ENCODE results near the gene CMC2. TPM values are rescaled to one million over a fixed set of nuclear protein-coding genes. Genes with fewer than 3 reads are reported as not detected.

CMC2 gene
- total and polyA plus RNA-seq, 2 of the 13 experiments (the other 11 are each of a cell fraction or from before 2014, with no cell fraction given) = 116 to 129 TPM

DNA sequence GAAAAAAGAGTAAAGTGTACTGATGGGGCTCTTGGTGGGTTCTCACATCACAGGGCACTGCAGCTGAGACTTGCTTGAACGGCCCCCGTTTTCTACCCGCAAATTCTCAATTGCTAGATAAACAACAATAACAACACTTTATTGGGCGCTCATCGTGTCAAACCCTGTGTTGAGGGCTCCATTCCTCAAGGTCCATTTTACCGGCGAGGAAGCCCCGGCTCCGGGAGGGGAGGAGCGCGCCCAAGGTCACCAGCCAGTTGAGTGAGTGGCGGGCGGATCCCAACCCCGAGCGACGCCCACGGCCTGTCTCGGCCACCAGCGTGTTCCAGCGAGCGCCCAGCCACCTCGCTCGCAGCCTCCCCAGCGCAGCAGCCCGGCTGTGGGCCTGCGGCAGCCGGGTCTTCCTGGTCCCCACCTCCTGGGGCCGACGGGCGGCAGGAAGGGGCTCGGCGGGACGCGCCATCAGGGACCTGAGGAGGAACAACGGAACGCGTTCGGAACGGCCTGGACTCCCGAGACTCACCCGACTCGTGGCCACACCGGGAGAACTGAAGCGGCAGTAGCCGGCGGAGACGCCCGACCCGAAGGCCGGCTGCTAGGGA lies 373 bp downstream of the CMC2 start (continued):
- TF ChIP-seq SUZ12 (IDR thresholded peaks at IDR 0.05; ENCODE audit: low read depth, low read length) (no peak), ZNF589 (CRISPR knock-in tag; conservative IDR thresholded peaks at IDR 0.05) (no peak), TARDBP (CRISPR knock-in tag; IDR thresholded peaks at IDR 0.05) (no peak), ZMYM4 (CRISPR knock-in tag; IDR thresholded peaks at IDR 0.05) (no peak), IKZF1 (IDR thresholded peaks at IDR 0.05) (no peak), JARID2 (CRISPR knock-in tag; IDR thresholded peaks at IDR 0.05; ENCODE audit: insufficient replicate concordance) (peak; percentile 1), ZNF234 (CRISPR knock-in tag; conservative IDR thresholded peaks at IDR 0.05) (no peak), BCL6 (CRISPR knock-in tag; IDR thresholded peaks at IDR 0.05) (no peak; the same call in 1 of the 2 replicates), ZBTB8A (CRISPR knock-in tag; IDR thresholded peaks at IDR 0.05; ENCODE audit: borderline replicate concordance, low read depth) (no peak), RARG (CRISPR knock-in tag; IDR thresholded peaks at IDR 0.05; ENCODE audit: low read depth) (no peak), CCDC6 (CRISPR knock-in tag; IDR thresholded peaks at IDR 0.05) (no peak), NFIC (IDR thresholded peaks at IDR 0.05; ENCODE audit: low read length) (no peak), PTBP1 (IDR thresholded peaks at IDR 0.05; ENCODE audit: low read depth, low read length, poor library complexity, severe bottlenecking) (no peak), REPIN1 (CRISPR knock-in tag; IDR thresholded peaks at IDR 0.05; ENCODE audit: borderline replicate concordance, low read depth) (no peak), TOPORS (CRISPR knock-in tag; IDR thresholded peaks at IDR 0.05) (no peak), EED (CRISPR knock-in tag; IDR thresholded peaks at IDR 0.05) (peak; percentile 8; the same call in 1 of the 2 replicates), ZBTB1 (CRISPR knock-in tag; IDR thresholded peaks at IDR 0.05; ENCODE audit: borderline replicate concordance) (no peak), FOSL1 (CRISPR knock-in tag; IDR thresholded peaks at IDR 0.05; ENCODE audit: borderline replicate concordance) (0 out of 2 replicates have a peak, but pooled peaks have one; percentile 39), ZNF570 (CRISPR knock-in tag; IDR thresholded peaks at IDR 0.05; ENCODE audit: borderline replicate concordance) (0 out of 2 replicates have a peak, but pooled peaks have one; percentile 8), PHF5A (CRISPR knock-in tag; IDR thresholded peaks at IDR 0.05; ENCODE audit: low read depth, unreplicated experiment) (peak; percentile 92), ZNF777 (CRISPR knock-in tag; IDR thresholded peaks at IDR 0.05) (peak; percentile 97)
- TF ChIP-seq, protein P1, sequence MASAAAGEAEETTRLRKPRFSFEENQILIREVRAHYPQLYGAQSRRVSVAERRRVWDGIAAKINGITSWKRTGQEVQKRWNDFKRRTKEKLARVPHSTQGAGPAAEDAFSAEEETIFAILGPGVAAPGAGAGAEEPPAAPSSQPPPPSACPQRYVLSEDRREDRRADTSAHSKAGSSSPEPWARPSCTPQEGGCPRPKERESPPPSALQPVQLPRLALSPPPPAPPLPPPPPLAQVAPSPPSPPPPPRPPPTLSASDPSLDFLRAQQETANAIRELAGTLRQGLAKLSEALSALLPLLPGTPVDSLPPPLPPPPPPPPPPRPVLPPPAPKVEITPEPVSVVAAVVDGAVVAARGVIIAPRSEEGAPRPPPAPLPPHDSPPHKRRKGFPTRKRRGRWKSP (CRISPR knock-in tag; IDR thresholded peaks at IDR 0.05) = no peak
- TF ChIP-seq, protein P2, sequence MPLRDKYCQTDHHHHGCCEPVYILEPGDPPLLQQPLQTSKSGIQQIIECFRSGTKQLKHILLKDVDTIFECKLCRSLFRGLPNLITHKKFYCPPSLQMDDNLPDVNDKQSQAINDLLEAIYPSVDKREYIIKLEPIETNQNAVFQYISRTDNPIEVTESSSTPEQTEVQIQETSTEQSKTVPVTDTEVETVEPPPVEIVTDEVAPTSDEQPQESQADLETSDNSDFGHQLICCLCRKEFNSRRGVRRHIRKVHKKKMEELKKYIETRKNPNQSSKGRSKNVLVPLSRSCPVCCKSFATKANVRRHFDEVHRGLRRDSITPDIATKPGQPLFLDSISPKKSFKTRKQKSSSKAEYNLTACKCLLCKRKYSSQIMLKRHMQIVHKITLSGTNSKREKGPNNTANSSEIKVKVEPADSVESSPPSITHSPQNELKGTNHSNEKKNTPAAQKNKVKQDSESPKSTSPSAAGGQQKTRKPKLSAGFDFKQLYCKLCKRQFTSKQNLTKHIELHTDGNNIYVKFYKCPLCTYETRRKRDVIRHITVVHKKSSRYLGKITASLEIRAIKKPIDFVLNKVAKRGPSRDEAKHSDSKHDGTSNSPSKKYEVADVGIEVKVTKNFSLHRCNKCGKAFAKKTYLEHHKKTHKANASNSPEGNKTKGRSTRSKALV (CRISPR knock-in tag; IDR thresholded peaks at IDR 0.05) = no peak; the same call in 1 of the 2 replicates
- TF ChIP-seq, protein P3, sequence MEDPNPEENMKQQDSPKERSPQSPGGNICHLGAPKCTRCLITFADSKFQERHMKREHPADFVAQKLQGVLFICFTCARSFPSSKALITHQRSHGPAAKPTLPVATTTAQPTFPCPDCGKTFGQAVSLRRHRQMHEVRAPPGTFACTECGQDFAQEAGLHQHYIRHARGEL (CRISPR knock-in tag; IDR thresholded peaks at IDR 0.05) = no peak
- TF ChIP-seq, protein P4, sequence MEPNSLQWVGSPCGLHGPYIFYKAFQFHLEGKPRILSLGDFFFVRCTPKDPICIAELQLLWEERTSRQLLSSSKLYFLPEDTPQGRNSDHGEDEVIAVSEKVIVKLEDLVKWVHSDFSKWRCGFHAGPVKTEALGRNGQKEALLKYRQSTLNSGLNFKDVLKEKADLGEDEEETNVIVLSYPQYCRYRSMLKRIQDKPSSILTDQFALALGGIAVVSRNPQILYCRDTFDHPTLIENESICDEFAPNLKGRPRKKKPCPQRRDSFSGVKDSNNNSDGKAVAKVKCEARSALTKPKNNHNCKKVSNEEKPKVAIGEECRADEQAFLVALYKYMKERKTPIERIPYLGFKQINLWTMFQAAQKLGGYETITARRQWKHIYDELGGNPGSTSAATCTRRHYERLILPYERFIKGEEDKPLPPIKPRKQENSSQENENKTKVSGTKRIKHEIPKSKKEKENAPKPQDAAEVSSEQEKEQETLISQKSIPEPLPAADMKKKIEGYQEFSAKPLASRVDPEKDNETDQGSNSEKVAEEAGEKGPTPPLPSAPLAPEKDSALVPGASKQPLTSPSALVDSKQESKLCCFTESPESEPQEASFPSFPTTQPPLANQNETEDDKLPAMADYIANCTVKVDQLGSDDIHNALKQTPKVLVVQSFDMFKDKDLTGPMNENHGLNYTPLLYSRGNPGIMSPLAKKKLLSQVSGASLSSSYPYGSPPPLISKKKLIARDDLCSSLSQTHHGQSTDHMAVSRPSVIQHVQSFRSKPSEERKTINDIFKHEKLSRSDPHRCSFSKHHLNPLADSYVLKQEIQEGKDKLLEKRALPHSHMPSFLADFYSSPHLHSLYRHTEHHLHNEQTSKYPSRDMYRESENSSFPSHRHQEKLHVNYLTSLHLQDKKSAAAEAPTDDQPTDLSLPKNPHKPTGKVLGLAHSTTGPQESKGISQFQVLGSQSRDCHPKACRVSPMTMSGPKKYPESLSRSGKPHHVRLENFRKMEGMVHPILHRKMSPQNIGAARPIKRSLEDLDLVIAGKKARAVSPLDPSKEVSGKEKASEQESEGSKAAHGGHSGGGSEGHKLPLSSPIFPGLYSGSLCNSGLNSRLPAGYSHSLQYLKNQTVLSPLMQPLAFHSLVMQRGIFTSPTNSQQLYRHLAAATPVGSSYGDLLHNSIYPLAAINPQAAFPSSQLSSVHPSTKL (CRISPR knock-in tag; IDR thresholded peaks at IDR 0.05) = no peak
